Testis (tissue), 3 donors: ENCODE data around the gene SH3GL1. TPM values are rescaled to one million over a fixed set of nuclear protein-coding genes. Genes with fewer than 3 reads are reported as not detected.

Experiments
- DNase-seq: peaks from one replicate; pipeline ENCODE4 v3.0.0-alpha.2; 2019
- H3K27ac ChIP-seq, 2 donors: fragments of 200-600 bp; sonication (generic); one replicate each; pipeline ENCODE4 v1.5.1; 2019
- H3K27me3 ChIP-seq: fragments of 200-600 bp; sonication (generic); one replicate; pipeline ENCODE4 v1.5.1; 2019
- H3K36me3 ChIP-seq: fragments of 200-600 bp; sonication (generic); one replicate; pipeline ENCODE4 v1.5.1; 2017; ENCODE audit warnings: low read depth; ENCODE audit errors: missing control alignments
- H3K4me1 ChIP-seq: fragments of 200-600 bp; sonication (generic); one replicate; pipeline ENCODE4 v1.5.1; 2019
- H3K4me3 ChIP-seq, 2 donors: fragments of 200-600 bp; sonication (generic); one replicate each; pipeline ENCODE4 v1.5.1; 2017 to 2019
- H3K9me3 ChIP-seq: fragments of 200-600 bp; sonication (generic); one replicate; pipeline ENCODE4 v1.5.1; 2017
- POLR2A ChIP-seq: fragments of 450-650 bp; IDR thresholded peaks from one replicate; pipeline ENCODE4 v1.6.1; 2017; ENCODE audit warnings: antibody characterized with exemption, mild to moderate bottlenecking, moderate library complexity
- WGBS, 2 donors: methylation state at CpG; one replicate each; pipeline ENCODE4 v1.1.5; 2018; 5-methylcytosine and 5-hydroxymethylcytosine counted together
- intact Hi-C: fragments of 100-400 bp; cut with DNase I; formaldehyde crosslinking; loops from one replicate; pipeline ENCODE4 v1.15.1; 2023; ENCODE audit warnings: low total_unique reads
- polyA plus RNA-seq: library from polyadenylated mRNA; stranded (reverse); fragments of 350-450 nt; fragmentation: Illumina TruSeq; extraction: RNeasy Lipid Tissue Mini Kit (QIAGEN cat#74804); gene quantifications from one replicate; pipeline ENCODE4 v1.2.3, GENCODE V29; 2014; ENCODE audit warnings: low read depth, low replicate concordance; ENCODE audit not compliant: insufficient read depth
- total RNA-seq, 2 donors: library from RNA; depleted of rRNA; stranded (reverse); fragments of >200 nt; gene quantifications; one replicate each; pipeline ENCODE4 v1.2.3, GENCODE V29; 2016
- TF ChIP-seq, protein P1 (sequence below), 3 experiments: fragments of 450-650 bp in 2 of 3; fragments of 200-600 bp in 1 of 3; sonication (generic) in 1 of 3; IDR thresholded peaks; one replicate each; pipeline ENCODE4 v1.5.1; 2016 to 2019; ENCODE audit warnings: antibody characterized with exemption in 3 of 3, mild to moderate bottlenecking in 2 of 3, moderate library complexity in 1 of 3

The SH3GL1 gene
- total and polyA plus RNA-seq, 3 donors from 2014 or later: 41.6 to 53.4 (median 47.3) TPM

DNA sequence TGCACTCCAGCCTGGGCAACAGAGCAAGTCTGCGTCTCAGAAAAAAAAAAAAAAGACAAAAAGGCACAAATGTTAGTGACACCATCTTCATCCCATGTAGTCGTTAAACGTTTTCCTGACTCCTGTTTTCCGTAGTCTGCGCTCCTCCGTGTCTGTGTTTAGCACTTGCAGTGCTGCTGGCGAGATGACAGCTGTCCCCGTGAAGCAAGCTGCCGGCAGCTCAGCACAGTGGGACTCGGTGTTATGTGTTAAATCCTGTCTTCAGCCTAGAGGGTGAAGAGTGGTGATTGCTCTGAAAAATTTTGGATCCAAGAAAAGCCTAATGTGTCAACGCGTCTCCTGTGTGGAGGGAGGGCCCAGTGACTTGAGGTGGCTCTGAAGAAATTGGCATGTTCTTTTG, 38.9 kb upstream of the SH3GL1 start:
- no peaks in the 10 kb centered on the region for H3K9me3 ChIP-seq
- WGBS, 2 donors: 85 to 94% methylated on average over 12 of the region's 12 CpGs
- no peaks in the 10 kb centered on the region for H3K36me3 ChIP-seq
- H3K4me3 ChIP-seq: no peak overlapping the region
- no peak overlapping the region for H3K27ac ChIP-seq
- H3K4me1 ChIP-seq: no peaks in the 10 kb centered on the region
- DNase-seq: no peak
- H3K27me3 ChIP-seq: no peaks in the 10 kb centered on the region
- TF ChIP-seq, protein P1, sequence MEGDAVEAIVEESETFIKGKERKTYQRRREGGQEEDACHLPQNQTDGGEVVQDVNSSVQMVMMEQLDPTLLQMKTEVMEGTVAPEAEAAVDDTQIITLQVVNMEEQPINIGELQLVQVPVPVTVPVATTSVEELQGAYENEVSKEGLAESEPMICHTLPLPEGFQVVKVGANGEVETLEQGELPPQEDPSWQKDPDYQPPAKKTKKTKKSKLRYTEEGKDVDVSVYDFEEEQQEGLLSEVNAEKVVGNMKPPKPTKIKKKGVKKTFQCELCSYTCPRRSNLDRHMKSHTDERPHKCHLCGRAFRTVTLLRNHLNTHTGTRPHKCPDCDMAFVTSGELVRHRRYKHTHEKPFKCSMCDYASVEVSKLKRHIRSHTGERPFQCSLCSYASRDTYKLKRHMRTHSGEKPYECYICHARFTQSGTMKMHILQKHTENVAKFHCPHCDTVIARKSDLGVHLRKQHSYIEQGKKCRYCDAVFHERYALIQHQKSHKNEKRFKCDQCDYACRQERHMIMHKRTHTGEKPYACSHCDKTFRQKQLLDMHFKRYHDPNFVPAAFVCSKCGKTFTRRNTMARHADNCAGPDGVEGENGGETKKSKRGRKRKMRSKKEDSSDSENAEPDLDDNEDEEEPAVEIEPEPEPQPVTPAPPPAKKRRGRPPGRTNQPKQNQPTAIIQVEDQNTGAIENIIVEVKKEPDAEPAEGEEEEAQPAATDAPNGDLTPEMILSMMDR (IDR thresholded peaks at IDR 0.05): no peak
- TF ChIP-seq POLR2A: no peak
- intact Hi-C loops: no loop called here

DNA sequence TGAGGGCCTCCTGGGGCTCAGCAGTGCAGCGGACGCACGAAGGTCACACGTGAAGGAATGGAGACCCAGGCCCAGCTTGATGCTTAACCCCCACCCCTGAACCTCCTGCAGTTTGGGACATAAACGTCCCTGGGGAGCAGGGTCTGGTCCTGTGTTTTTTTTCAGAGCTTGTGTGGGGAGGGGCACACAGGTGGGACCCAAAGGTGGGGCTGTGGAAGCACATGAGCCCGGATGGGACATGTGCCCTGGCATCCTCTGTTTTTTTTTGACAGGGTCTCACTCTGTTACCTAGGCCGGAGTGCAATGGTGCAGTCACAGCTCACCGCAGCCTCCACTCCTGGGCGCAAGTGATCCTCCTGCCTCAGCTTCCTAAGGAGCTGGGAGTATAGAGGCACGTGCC, 36.8 kb upstream of the SH3GL1 start:
- no peaks in the 10 kb centered on the region for H3K36me3 ChIP-seq
- H3K27me3 ChIP-seq: no peaks in the 10 kb centered on the region
- H3K27ac ChIP-seq: no peak overlapping the region
- TF ChIP-seq, protein P1 (IDR thresholded peaks at IDR 0.05): no peak
- TF ChIP-seq POLR2A: no peak
- no peak overlapping the region for H3K4me3 ChIP-seq
- no peaks in the 10 kb centered on the region for H3K9me3 ChIP-seq
- intact Hi-C loops: no loop called here
- WGBS, 2 donors: 95 to 98% methylated on average over 8 to 10 of the region's 10 CpGs
- no peaks in the 10 kb centered on the region for H3K4me1 ChIP-seq
- DNase-seq: no peak

DNA sequence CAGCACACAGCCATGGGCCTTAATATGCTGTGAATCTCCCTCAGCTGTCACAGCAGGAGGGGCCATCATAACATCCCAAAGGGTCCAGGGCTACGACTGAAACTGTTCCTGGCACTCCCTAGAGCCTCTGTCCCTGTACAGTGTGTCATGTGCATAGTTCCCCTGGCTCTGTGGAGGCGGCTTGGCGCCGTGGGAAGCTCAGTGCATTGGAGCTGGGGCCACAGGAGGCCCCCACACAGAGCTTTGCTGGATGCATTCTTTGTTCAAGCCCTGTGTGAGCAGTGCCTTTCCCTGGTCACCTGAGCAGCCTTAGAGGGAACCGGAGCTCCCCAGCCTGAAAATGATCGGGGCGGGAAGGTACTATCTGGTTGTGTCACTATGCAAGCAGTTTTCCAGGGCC, 35.9 kb upstream of the SH3GL1 start:
- no peaks in the 10 kb centered on the region for H3K9me3 ChIP-seq
- no peak overlapping the region for H3K27ac ChIP-seq
- no peak overlapping the region for H3K4me3 ChIP-seq
- 80 to 97% methylated on average over 6 to 7 of the region's 7 CpGs for WGBS, 2 donors
- no peaks in the 10 kb centered on the region for H3K4me1 ChIP-seq
- no peak for TF ChIP-seq POLR2A
- TF ChIP-seq, protein P1 (IDR thresholded peaks at IDR 0.05): no peak
- no peaks in the 10 kb centered on the region for H3K27me3 ChIP-seq
- H3K36me3 ChIP-seq: no peaks in the 10 kb centered on the region
- intact Hi-C loops: no loop called here
- no peak for DNase-seq

DNA sequence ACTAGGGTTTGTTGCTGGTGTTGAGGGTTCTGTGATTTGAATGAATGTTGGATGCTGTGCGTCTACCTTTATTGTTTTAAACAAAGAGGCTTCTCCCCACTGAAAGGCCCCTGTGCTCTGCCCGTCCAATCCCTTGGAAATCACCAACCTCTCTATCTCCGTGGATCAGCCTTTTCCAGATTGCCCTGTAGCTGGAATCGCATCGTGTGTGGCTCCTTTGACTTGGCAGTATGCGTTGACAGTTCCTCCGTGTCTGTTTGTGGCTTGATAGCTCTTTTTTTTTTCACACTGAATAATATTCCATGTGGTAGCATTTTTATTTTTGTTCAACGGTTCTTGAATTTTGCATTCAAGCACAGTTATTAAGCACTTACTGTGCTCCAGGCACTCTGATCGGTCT, 34.0 kb upstream of the SH3GL1 start:
- 95 to 97% methylated on average over 9 of the region's 9 CpGs for WGBS, 2 donors
- no peak for DNase-seq
- no peak for TF ChIP-seq POLR2A
- TF ChIP-seq, protein P1 (IDR thresholded peaks at IDR 0.05): no peak
- Histone ChIP-seq H3K27me3 (no peaks in the 10 kb centered on the region), H3K36me3 (no peaks in the 10 kb centered on the region), H3K27ac (no peak overlapping the region), H3K4me3 (no peak overlapping the region), H3K9me3 (no peaks in the 10 kb centered on the region), H3K4me1 (no peaks in the 10 kb centered on the region)
- intact Hi-C loops: no loop called here

DNA sequence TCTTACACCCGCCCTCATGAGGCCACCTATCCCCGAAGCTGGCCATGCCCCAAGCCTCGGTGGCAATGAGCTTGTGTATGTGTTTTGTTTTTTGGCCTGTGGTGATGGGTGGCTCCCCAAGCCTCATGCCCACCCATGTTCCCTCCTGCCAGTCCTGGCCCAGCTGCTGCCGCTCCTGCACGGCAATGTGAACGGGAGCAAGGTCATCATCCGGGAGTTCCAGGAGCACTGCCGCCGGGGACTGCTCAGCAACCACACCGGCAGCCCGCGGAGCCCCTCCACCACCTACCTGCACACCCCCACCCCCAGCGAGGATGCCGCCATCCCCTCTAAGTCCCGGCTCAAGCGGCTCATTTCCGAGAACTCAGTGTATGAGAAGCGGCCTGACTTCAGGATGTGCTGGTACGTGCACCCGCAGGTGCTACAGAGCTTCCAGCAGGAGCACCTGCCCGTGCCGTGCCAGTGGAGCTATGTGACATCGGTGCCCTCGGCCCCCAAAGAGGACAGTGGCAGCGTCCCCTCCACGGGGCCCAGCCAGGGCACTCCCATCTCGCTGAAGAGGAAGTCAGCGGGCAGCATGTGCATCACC, 32.7 kb upstream of the SH3GL1 start:
- H3K27ac ChIP-seq: no peak overlapping the region
- intact Hi-C loops: no loop called here
- 91 to 93% methylated on average over 11 to 28 of the region's 28 CpGs for WGBS, 2 donors
- H3K4me1 ChIP-seq: no peaks in the 10 kb centered on the region
- H3K9me3 ChIP-seq: no peaks in the 10 kb centered on the region
- no peak overlapping the region for H3K4me3 ChIP-seq
- TF ChIP-seq POLR2A: no peak
- TF ChIP-seq, protein P1 (IDR thresholded peaks at IDR 0.05): no peak
- DNase-seq: no peak
- H3K36me3 ChIP-seq: no peaks in the 10 kb centered on the region
- H3K27me3 ChIP-seq: no peaks in the 10 kb centered on the region
